CD4-positive, alpha-beta memory T cell (primary cell): Measurements from ENCODE around the gene DAAM1. TPM values are rescaled to one million over a fixed set of nuclear protein-coding genes. Genes with fewer than 3 reads are reported as not detected.

ENCODE experiments used
- CTCF ChIA-PET: fragments of 350-600 bp; sonication (Branson Sonifier 250); formaldehyde crosslinking; loops from one replicate; lab custom pipeline; 2021; ENCODE audit warnings: inconsistent platforms; ENCODE audit not compliant: partially characterized antibody; lab: Charles Lee
- POLR2A ChIA-PET: fragments of 350-600 bp; sonication (Branson Sonifier 250); formaldehyde crosslinking; loops from one replicate; lab custom pipeline; 2021; ENCODE audit not compliant: partially characterized antibody; lab: Charles Lee
- DNase-seq, 5 donors: peaks; one replicate each; pipeline versions ENCODE4 v3.0.0 to v3.0.0-alpha.2; 2020 to 2022; ENCODE audit warnings: mixed read lengths in 1 of 5
- H3K27ac ChIP-seq: one replicate; pipeline ENCODE4 v1.7.0; 2013; ENCODE audit warnings: low read depth, low read length
- H3K27me3 ChIP-seq: 2 replicates; pipeline ENCODE4 v1.7.0; 2013; ENCODE audit warnings: mild to moderate bottlenecking, low read length, moderate library complexity; ENCODE audit not compliant: insufficient read depth
- H3K36me3 ChIP-seq: 2 replicates; pipeline ENCODE4 v1.7.0; 2013; ENCODE audit warnings: mild to moderate bottlenecking, low read length, moderate library complexity; ENCODE audit not compliant: insufficient read depth
- H3K4me1 ChIP-seq: 2 replicates; pipeline ENCODE4 v1.7.0; 2013; ENCODE audit warnings: mild to moderate bottlenecking, low read length, moderate library complexity; ENCODE audit not compliant: insufficient read depth
- H3K4me3 ChIP-seq, 2 donors: one replicate each; pipeline ENCODE4 v1.7.0; 2013; ENCODE audit warnings: low read length in 2 of 2, mild to moderate bottlenecking in 1 of 2
- H3K9me3 ChIP-seq, 2 donors: one replicate each; pipeline ENCODE4 v1.7.0; 2013; ENCODE audit warnings: low read length in 2 of 2, control low read depth in 1 of 2; ENCODE audit not compliant: control insufficient read depth in 1 of 2
- H3K27ac Mint-ChIP-seq, 7 donors: one replicate each; pipeline ENCODE4 v1.8.0; 2020 to 2021; ENCODE audit warnings: mixed read lengths in 7 of 7, mild to moderate bottlenecking in 6 of 7, inconsistent platforms in 3 of 7, moderate library complexity in 3 of 7
- H3K27me3 Mint-ChIP-seq, 2 donors: one replicate each; pipeline ENCODE4 v1.8.0; 2020 to 2021; ENCODE audit warnings: mixed read lengths in 2 of 2
- H3K36me3 Mint-ChIP-seq, 2 donors: one replicate each; pipeline ENCODE4 v1.8.0; 2020 to 2021; ENCODE audit warnings: mixed read lengths in 2 of 2, inconsistent platforms in 1 of 2, mild to moderate bottlenecking in 1 of 2
- H3K4me1 Mint-ChIP-seq, 4 donors: one replicate each; pipeline ENCODE4 v1.8.0; 2020 to 2021; ENCODE audit warnings: mixed read lengths in 4 of 4, mild to moderate bottlenecking in 1 of 4
- H3K4me3 Mint-ChIP-seq, 8 donors: one replicate each; pipeline ENCODE4 v1.8.0; 2020 to 2021; ENCODE audit warnings: mixed read lengths in 8 of 8, mild to moderate bottlenecking in 7 of 8, moderate library complexity in 6 of 8, inconsistent platforms in 3 of 8
- H3K9me3 Mint-ChIP-seq, 8 donors: one replicate each; pipeline ENCODE4 v1.8.0; 2020 to 2021; ENCODE audit warnings: mixed read lengths in 8 of 8, mild to moderate bottlenecking in 5 of 8, inconsistent platforms in 3 of 8, moderate library complexity in 1 of 8
- intact Hi-C: fragments of 100-400 bp; cut with micrococcal nuclease; formaldehyde crosslinking; loops from one replicate; pipeline ENCODE4 v1.15.1; 2023
- polyA plus RNA-seq, 2 donors: library from polyadenylated mRNA; unstranded; fragments of 300-500 nt; fragmentation: Illumina TruSeq; gene quantifications; one replicate each; pipeline ENCODE4 v1.2.3, GENCODE V29; 2021
- total RNA-seq, 2 experiments: library from RNA; stranded (reverse); gene quantifications; one replicate each; pipeline ENCODE4 v1.2.3, GENCODE V29; 2021

DAAM1 gene
- total and polyA plus RNA-seq, 4 experiments from 2014 or later, result 5.4 to 25.6 (median 20.0) TPM

GRCh38 chr14:59330455-59330854 is 142.0 kb downstream of the DAAM1 start:
- H3K36me3 ChIP-seq, result peaks cover 4% of the 10 kb centered on the region
- H3K4me3 ChIP-seq, result no peak overlapping the region
- Mint-ChIP-seq H3K36me3 (peaks cover 62 to 70% of the 10 kb centered on the region in 2 donors), H3K27ac (peak overlapping the region in 1 of 7 donors; percentile 8), H3K9me3 (no peaks in the 10 kb centered on the region), H3K4me1 (no peaks in the 10 kb centered on the region), H3K27me3 (no peaks in the 10 kb centered on the region), H3K4me3 (no peak overlapping the region)
- H3K27me3 ChIP-seq, result no peaks in the 10 kb centered on the region
- no peak for DNase-seq
- no peaks in the 10 kb centered on the region for H3K4me1 ChIP-seq
- POLR2A ChIA-PET, result no interaction called here
- intact Hi-C loops, result no loop called here
- H3K9me3 ChIP-seq, result no peaks in the 10 kb centered on the region
- no peak overlapping the region for H3K27ac ChIP-seq
- CTCF ChIA-PET, result interaction anchor here (0.6 to 2.0 kb wide), 3 partner anchors 9 to 194 kb away, joined by 3 to 4 read pairs (median 3); no protein-coding TSS in a partner anchor

- no peaks in the 10 kb centered on the region for H3K27me3 ChIP-seq
Observed at GRCh38 chr14:59331217-59331616, 142.8 kb downstream of the DAAM1 start.

GRCh38 chr14:59332727-59333126 is 144.3 kb downstream of the DAAM1 start:
- Mint-ChIP-seq H3K9me3 (no peaks in the 10 kb centered on the region), H3K27ac (no peak overlapping the region), H3K27me3 (no peaks in the 10 kb centered on the region), H3K4me3 (no peak overlapping the region), H3K36me3 (peaks cover 49 to 64% of the 10 kb centered on the region in 2 donors), H3K4me1 (no peaks in the 10 kb centered on the region)
- intact Hi-C loops, result no loop called here
- no peaks in the 10 kb centered on the region for H3K4me1 ChIP-seq
- no peak for DNase-seq
- H3K27me3 ChIP-seq, result no peaks in the 10 kb centered on the region
- ChIA-PET CTCF (no interaction called here), POLR2A (no interaction called here)
- H3K4me3 ChIP-seq, result no peak overlapping the region
- peaks cover 4% of the 10 kb centered on the region for H3K36me3 ChIP-seq
- no peak overlapping the region for H3K27ac ChIP-seq
- no peaks in the 10 kb centered on the region for H3K9me3 ChIP-seq

More at GRCh38 chr14:59331217-59331616, 142.8 kb downstream of the DAAM1 start:
- no peak overlapping the region for H3K27ac ChIP-seq
- H3K9me3 Mint-ChIP-seq, result no peaks in the 10 kb centered on the region
- DNase-seq, result no peak
- peaks cover 55 to 65% of the 10 kb centered on the region in 2 donors for H3K36me3 Mint-ChIP-seq
- intact Hi-C loops, result no loop called here
- CTCF ChIA-PET, result interaction anchor here (2.0 kb wide), 1 partner anchor 12 kb away, joined by 4 read pairs; no protein-coding TSS in a partner anchor
- peaks cover 4% of the 10 kb centered on the region for H3K36me3 ChIP-seq
- no peak overlapping the region for H3K4me3 Mint-ChIP-seq
- H3K4me1 Mint-ChIP-seq, result no peaks in the 10 kb centered on the region
- no peak overlapping the region for H3K27ac Mint-ChIP-seq
- no peaks in the 10 kb centered on the region for H3K9me3 ChIP-seq
- H3K27me3 Mint-ChIP-seq, result no peaks in the 10 kb centered on the region
- H3K4me1 ChIP-seq, result no peaks in the 10 kb centered on the region
- no peak overlapping the region for H3K4me3 ChIP-seq
- POLR2A ChIA-PET, result no interaction called here

GRCh38 chr14:59333235-59333634 is 144.8 kb downstream of the DAAM1 start:
- ChIA-PET POLR2A (no interaction called here), CTCF (no interaction called here)
- intact Hi-C loops, result no loop called here
- Mint-ChIP-seq H3K9me3 (no peaks in the 10 kb centered on the region), H3K4me1 (no peaks in the 10 kb centered on the region), H3K4me3 (no peak overlapping the region), H3K27ac (no peak overlapping the region), H3K36me3 (peaks cover 46 to 62% of the 10 kb centered on the region in 2 donors), H3K27me3 (no peaks in the 10 kb centered on the region)
- Histone ChIP-seq H3K4me3 (no peak overlapping the region), H3K27me3 (no peaks in the 10 kb centered on the region), H3K36me3 (peaks cover 4% of the 10 kb centered on the region), H3K27ac (no peak overlapping the region), H3K9me3 (no peaks in the 10 kb centered on the region), H3K4me1 (no peaks in the 10 kb centered on the region)
- DNase-seq, result no peak

GRCh38 chr14:59333668-59334067 is 145.2 kb downstream of the DAAM1 start:
- H3K27me3 ChIP-seq, result no peaks in the 10 kb centered on the region
- no peak overlapping the region for H3K27ac Mint-ChIP-seq
- CTCF ChIA-PET, result no interaction called here
- no peak for DNase-seq
- intact Hi-C loops, result no loop called here
- H3K4me1 ChIP-seq, result no peaks in the 10 kb centered on the region
- H3K9me3 Mint-ChIP-seq, result no peaks in the 10 kb centered on the region
- H3K4me1 Mint-ChIP-seq, result no peaks in the 10 kb centered on the region
- POLR2A ChIA-PET, result no interaction called here
- H3K27ac ChIP-seq, result no peak overlapping the region
- no peaks in the 10 kb centered on the region for H3K27me3 Mint-ChIP-seq
- H3K9me3 ChIP-seq, result no peaks in the 10 kb centered on the region
- peaks cover 48 to 60% of the 10 kb centered on the region in 2 donors for H3K36me3 Mint-ChIP-seq
- H3K4me3 ChIP-seq, result no peak overlapping the region
- peaks cover 4% of the 10 kb centered on the region for H3K36me3 ChIP-seq
- H3K4me3 Mint-ChIP-seq, result no peak overlapping the region

- DNase-seq, result no peak
- CTCF ChIA-PET, result no interaction called here
- intact Hi-C loops, result no loop called here
- no peak overlapping the region for H3K27ac ChIP-seq
- POLR2A ChIA-PET, result no interaction called here
- Mint-ChIP-seq H3K27ac (no peak overlapping the region), H3K4me3 (no peak overlapping the region), H3K4me1 (no peaks in the 10 kb centered on the region), H3K36me3 (peaks cover 45 to 55% of the 10 kb centered on the region in 2 donors), H3K9me3 (no peaks in the 10 kb centered on the region), H3K27me3 (no peaks in the 10 kb centered on the region)
- H3K4me3 ChIP-seq, result no peak overlapping the region
- H3K27me3 ChIP-seq, result no peaks in the 10 kb centered on the region
- peaks cover 4% of the 10 kb centered on the region for H3K36me3 ChIP-seq
- H3K9me3 ChIP-seq, result no peaks in the 10 kb centered on the region
- no peaks in the 10 kb centered on the region for H3K4me1 ChIP-seq
Observed at GRCh38 chr14:59334253-59334652, 145.8 kb downstream of the DAAM1 start.

- Mint-ChIP-seq H3K9me3 (no peaks in the 10 kb centered on the region), H3K27ac (no peak overlapping the region), H3K4me3 (no peak overlapping the region), H3K27me3 (no peaks in the 10 kb centered on the region), H3K4me1 (no peaks in the 10 kb centered on the region), H3K36me3 (peaks cover 46 to 62% of the 10 kb centered on the region in 2 donors)
- DNase-seq, result no peak
- POLR2A ChIA-PET, result interaction anchor here (0.6 kb wide), 1 partner anchor 1154 kb away, joined by 3 read pairs; no protein-coding TSS in a partner anchor
- Histone ChIP-seq H3K4me3 (no peak overlapping the region), H3K27ac (no peak overlapping the region), H3K4me1 (no peaks in the 10 kb centered on the region), H3K27me3 (no peaks in the 10 kb centered on the region), H3K36me3 (peaks cover 10% of the 10 kb centered on the region), H3K9me3 (no peaks in the 10 kb centered on the region)
- intact Hi-C loops, result no loop called here
- CTCF ChIA-PET, result no interaction called here
Observed at GRCh38 chr14:59336098-59336497, 147.6 kb downstream of the DAAM1 start.
